Measurements from ENCODE around the gene NDRG3. TPM values are rescaled to one million over a fixed set of nuclear protein-coding genes. Genes with fewer than 3 reads are reported as not detected.

Gene NDRG3
- total and polyA plus RNA-seq, 4 donors = 46.3 to 96.2 (median 85.0) TPM

- WGBS (ENCODE audit: insufficient coverage) = 88% methylated on average over 9 of the region's 15 CpGs
Observed at GRCh38 chr20:36629719-36630681, 115.9 kb downstream of the NDRG3 start.

GRCh38 chr20:36628076-36628475 is 117.8 kb downstream of the NDRG3 start:
- H3K36me3 ChIP-seq (ENCODE audit: control insufficient read depth, insufficient read depth, low read length) = peaks cover 2% of the 10 kb centered on the region
- DNase-seq (ENCODE audit: low read depth in 4 of 6, low spot score in 6 of 6) = no peak

More at GRCh38 chr20:36629719-36630681, 115.9 kb downstream of the NDRG3 start:
- Histone ChIP-seq H3K27me3 (ENCODE audit: control insufficient read depth, insufficient read depth, low read length) (no peaks in the 10 kb centered on the region), H3K27ac (ENCODE audit: low read depth, low read length) (no peak overlapping the region), H3K4me3 (ENCODE audit: low read depth, low read length) (no peak overlapping the region), H3K36me3 (ENCODE audit: control insufficient read depth, insufficient read depth, low read length) (peaks cover 5% of the 10 kb centered on the region), H3K4me1 (ENCODE audit: control insufficient read depth, insufficient read depth, low read length) (no peaks in the 10 kb centered on the region), H3K9me3 (ENCODE audit: control insufficient read depth, insufficient read depth, low read length) (no peaks in the 10 kb centered on the region)
- DNase-seq (ENCODE audit: low read depth in 4 of 6, low spot score in 6 of 6) = no peak

GRCh38 chr20:36624944-36625324 is 121.0 kb downstream of the NDRG3 start:
- no peak for DNase-seq (ENCODE audit: low read depth in 4 of 6, low spot score in 6 of 6)
- WGBS (ENCODE audit: insufficient coverage) = 80% methylated on average over 1 of the region's 2 CpGs
- Histone ChIP-seq H3K27ac (ENCODE audit: low read depth, low read length) (no peak overlapping the region), H3K4me1 (ENCODE audit: control insufficient read depth, insufficient read depth, low read length) (peaks cover 3% of the 10 kb centered on the region), H3K9me3 (ENCODE audit: control insufficient read depth, insufficient read depth, low read length) (no peaks in the 10 kb centered on the region), H3K4me3 (ENCODE audit: low read depth, low read length) (no peak overlapping the region), H3K27me3 (ENCODE audit: control insufficient read depth, insufficient read depth, low read length) (no peaks in the 10 kb centered on the region), H3K36me3 (ENCODE audit: control insufficient read depth, insufficient read depth, low read length) (no peaks in the 10 kb centered on the region)

More at GRCh38 chr20:36628076-36628475, 117.8 kb downstream of the NDRG3 start:
- WGBS (ENCODE audit: insufficient coverage) = 94% methylated on average over 6 of the region's 7 CpGs
- Histone ChIP-seq H3K27me3 (ENCODE audit: control insufficient read depth, insufficient read depth, low read length) (no peaks in the 10 kb centered on the region), H3K4me1 (ENCODE audit: control insufficient read depth, insufficient read depth, low read length) (peaks cover 3% of the 10 kb centered on the region), H3K27ac (ENCODE audit: low read depth, low read length) (no peak overlapping the region), H3K4me3 (ENCODE audit: low read depth, low read length) (no peak overlapping the region), H3K9me3 (ENCODE audit: control insufficient read depth, insufficient read depth, low read length) (no peaks in the 10 kb centered on the region)

DNA sequence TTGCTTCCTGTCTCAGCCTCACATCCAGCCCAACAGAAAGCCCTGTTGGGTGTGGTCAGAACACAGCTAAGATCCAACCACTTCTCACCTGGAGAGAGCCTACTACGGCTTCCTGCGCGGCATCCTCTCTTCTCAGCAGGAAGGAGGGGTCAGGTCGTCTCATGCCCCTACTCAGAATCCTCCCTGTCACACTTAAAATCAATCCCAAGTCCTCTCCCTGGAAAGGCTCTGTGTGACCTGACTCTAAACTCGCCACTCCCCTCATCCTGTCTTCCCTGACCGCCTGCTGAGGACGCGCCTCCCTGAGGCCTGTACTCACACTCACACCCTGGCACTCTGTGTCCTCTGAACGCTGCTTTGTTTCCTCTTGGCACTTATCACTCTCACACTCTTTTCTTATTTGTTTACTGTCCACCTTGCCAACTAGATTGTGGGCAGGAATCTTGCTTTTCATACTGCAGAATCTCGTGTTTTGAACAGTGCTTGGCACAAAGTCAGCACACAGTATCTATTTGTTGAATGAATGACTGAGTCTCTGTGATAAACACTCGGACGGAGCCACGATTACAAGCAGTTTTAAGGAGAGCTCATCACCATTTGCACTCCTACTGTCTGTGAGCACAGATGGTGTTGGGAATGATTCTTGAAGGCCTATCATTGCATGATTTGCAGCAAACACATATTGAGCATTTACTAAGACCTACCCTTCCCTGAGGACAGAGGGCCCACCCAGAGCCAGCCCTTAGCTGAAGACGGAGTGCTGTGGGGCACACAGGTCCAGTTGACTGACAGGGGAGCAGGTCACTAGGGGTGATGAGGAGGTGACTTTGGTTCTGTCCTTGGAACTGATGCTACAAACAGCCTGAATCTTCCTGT is 121.6 kb downstream of the NDRG3 start:
- peak in 3 of 6 donors; percentile 1 to 65 (median 14) for DNase-seq (ENCODE audit: low read depth in 4 of 6, low spot score in 6 of 6)

GRCh38 chr20:36623444-36623843 is 122.4 kb downstream of the NDRG3 start:
- no peak overlapping the region for H3K27ac ChIP-seq (ENCODE audit: low read depth, low read length)
- DNase-seq (ENCODE audit: low read depth in 4 of 6, low spot score in 6 of 6) = no peak
- H3K36me3 ChIP-seq (ENCODE audit: control insufficient read depth, insufficient read depth, low read length) = no peaks in the 10 kb centered on the region
- WGBS (ENCODE audit: insufficient coverage) = 100% methylated on average over 1 of the region's 2 CpGs
- H3K4me1 ChIP-seq (ENCODE audit: control insufficient read depth, insufficient read depth, low read length) = peaks cover 3% of the 10 kb centered on the region
- H3K9me3 ChIP-seq (ENCODE audit: control insufficient read depth, insufficient read depth, low read length) = no peaks in the 10 kb centered on the region
- H3K4me3 ChIP-seq (ENCODE audit: low read depth, low read length) = no peak overlapping the region
- H3K27me3 ChIP-seq (ENCODE audit: control insufficient read depth, insufficient read depth, low read length) = no peaks in the 10 kb centered on the region

More for the DNA sequence above, 121.6 kb downstream of the NDRG3 start:
- no peaks in the 10 kb centered on the region for H3K27me3 ChIP-seq (ENCODE audit: control insufficient read depth, insufficient read depth, low read length)
- H3K4me1 ChIP-seq (ENCODE audit: control insufficient read depth, insufficient read depth, low read length) = peaks cover 3% of the 10 kb centered on the region
- no peak overlapping the region for H3K27ac ChIP-seq (ENCODE audit: low read depth, low read length)
- H3K4me3 ChIP-seq (ENCODE audit: low read depth, low read length) = no peak overlapping the region
- no peaks in the 10 kb centered on the region for H3K9me3 ChIP-seq (ENCODE audit: control insufficient read depth, insufficient read depth, low read length)
- no peaks in the 10 kb centered on the region for H3K36me3 ChIP-seq (ENCODE audit: control insufficient read depth, insufficient read depth, low read length)
- 35% methylated on average over 11 of the region's 14 CpGs for WGBS (ENCODE audit: insufficient coverage)

DNA sequence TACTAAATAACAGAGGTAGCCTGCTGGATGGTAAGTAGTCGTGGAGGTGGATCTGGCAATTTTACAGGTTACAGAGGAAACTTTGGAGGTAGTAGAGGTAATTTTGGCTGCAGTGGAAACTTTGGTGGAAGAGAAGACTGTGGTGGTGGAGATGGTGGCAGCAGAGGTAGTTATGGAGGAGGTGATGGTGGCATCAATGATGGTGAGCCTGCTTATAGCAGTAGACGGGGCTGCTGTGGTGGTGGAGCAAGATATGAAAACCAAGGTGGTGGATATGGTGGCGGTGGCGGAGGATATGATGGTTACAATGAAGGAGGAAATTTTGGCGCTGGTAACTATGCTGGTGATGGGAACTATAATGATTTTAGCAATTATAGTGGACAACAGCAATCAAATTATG is 125.0 kb downstream of the NDRG3 start:
- no peak for DNase-seq (ENCODE audit: low read depth in 4 of 6, low spot score in 6 of 6)
- peaks cover 3% of the 10 kb centered on the region for H3K4me1 ChIP-seq (ENCODE audit: control insufficient read depth, insufficient read depth, low read length)
- WGBS (ENCODE audit: insufficient coverage) = 95% methylated on average over 5 of the region's 5 CpGs

DNA sequence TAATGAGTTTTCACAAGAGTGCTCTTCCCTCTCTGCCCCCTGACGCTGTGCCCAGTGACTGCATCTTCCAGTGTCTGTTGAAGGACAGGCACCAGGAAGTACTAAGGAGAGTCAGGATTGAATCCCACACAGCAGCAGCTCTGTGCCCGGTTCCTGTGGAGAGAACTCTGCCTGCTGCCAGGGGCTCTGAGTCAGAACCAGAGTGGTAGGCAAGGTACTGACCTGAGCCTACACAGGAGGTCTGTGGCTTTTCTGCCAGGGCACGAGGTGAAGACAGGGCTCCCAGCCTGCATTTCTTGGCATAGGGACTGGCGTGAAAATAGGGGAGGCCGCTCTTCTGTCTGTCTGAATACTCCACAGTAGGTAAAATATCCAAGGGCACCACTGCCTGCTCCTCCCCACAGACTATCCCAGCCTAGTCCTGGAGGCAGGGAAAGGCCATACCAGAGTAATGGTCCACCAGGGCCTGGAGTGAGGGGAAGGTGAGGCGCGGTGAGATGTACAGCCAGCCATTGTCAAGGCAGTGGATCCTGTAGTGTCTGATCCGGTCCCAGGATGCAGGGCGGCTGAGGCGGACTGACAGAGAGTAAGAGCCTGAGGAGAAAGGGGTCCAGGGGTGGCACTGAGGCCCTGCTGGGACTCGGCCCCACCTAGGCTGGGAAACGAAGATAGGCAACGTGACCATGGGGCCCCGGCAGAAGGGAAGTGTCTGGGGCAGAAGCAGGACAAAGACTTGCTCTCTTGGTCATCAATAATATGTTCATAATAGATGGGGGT is 130.9 kb downstream of the NDRG3 start:
- no peaks in the 10 kb centered on the region for H3K4me1 ChIP-seq (ENCODE audit: control insufficient read depth, insufficient read depth, low read length)
- peaks cover 52% of the 10 kb centered on the region for H3K36me3 ChIP-seq (ENCODE audit: control insufficient read depth, insufficient read depth, low read length)
- H3K27ac ChIP-seq (ENCODE audit: low read depth, low read length) = no peak overlapping the region
- no peaks in the 10 kb centered on the region for H3K27me3 ChIP-seq (ENCODE audit: control insufficient read depth, insufficient read depth, low read length)
- H3K4me3 ChIP-seq (ENCODE audit: low read depth, low read length) = no peak overlapping the region
- no peaks in the 10 kb centered on the region for H3K9me3 ChIP-seq (ENCODE audit: control insufficient read depth, insufficient read depth, low read length)
- WGBS (ENCODE audit: insufficient coverage) = 86% methylated on average over 8 of the region's 14 CpGs
- DNase-seq (ENCODE audit: low read depth in 4 of 6, low spot score in 6 of 6) = no peak

More for the DNA sequence above, 125.0 kb downstream of the NDRG3 start:
- H3K27me3 ChIP-seq (ENCODE audit: control insufficient read depth, insufficient read depth, low read length) = no peaks in the 10 kb centered on the region
- H3K4me3 ChIP-seq (ENCODE audit: low read depth, low read length) = no peak overlapping the region
- no peaks in the 10 kb centered on the region for H3K36me3 ChIP-seq (ENCODE audit: control insufficient read depth, insufficient read depth, low read length)
- no peaks in the 10 kb centered on the region for H3K9me3 ChIP-seq (ENCODE audit: control insufficient read depth, insufficient read depth, low read length)
- no peak overlapping the region for H3K27ac ChIP-seq (ENCODE audit: low read depth, low read length)

- H3K4me3 ChIP-seq (ENCODE audit: low read depth, low read length) = no peak overlapping the region
- no peaks in the 10 kb centered on the region for H3K4me1 ChIP-seq (ENCODE audit: control insufficient read depth, insufficient read depth, low read length)
- H3K36me3 ChIP-seq (ENCODE audit: control insufficient read depth, insufficient read depth, low read length) = peaks cover 62% of the 10 kb centered on the region
- no peak for DNase-seq (ENCODE audit: low read depth in 4 of 6, low spot score in 6 of 6)
- H3K27me3 ChIP-seq (ENCODE audit: control insufficient read depth, insufficient read depth, low read length) = no peaks in the 10 kb centered on the region
- no peaks in the 10 kb centered on the region for H3K9me3 ChIP-seq (ENCODE audit: control insufficient read depth, insufficient read depth, low read length)
- 91% methylated on average over 3 of the region's 3 CpGs for WGBS (ENCODE audit: insufficient coverage)
- H3K27ac ChIP-seq (ENCODE audit: low read depth, low read length) = no peak overlapping the region
Observed at GRCh38 chr20:36613974-36614373, 131.9 kb downstream of the NDRG3 start.

DNA sequence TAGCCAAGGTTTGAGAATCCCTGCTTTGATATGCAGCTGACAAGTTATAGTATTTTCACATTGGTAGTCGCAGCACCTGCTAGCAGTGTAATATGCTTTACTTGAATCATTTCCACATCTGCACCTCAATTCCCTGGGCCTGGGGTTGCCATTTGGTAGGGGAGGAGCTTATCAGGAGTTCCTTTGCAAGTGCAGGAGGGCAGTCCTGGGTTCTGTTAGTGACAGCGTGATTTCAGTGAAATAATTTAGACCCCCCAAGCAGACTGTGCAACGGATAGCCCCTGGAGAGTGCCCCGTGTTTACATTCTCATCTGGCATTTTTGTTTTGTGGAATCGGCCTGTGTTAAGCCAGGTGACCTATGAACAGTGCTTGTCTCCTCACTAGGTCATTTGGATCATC is 134.3 kb downstream of the NDRG3 start:
- no peaks in the 10 kb centered on the region for H3K9me3 ChIP-seq (ENCODE audit: control insufficient read depth, insufficient read depth, low read length)
- peaks cover 8% of the 10 kb centered on the region for H3K4me1 ChIP-seq (ENCODE audit: control insufficient read depth, insufficient read depth, low read length)
- no peaks in the 10 kb centered on the region for H3K27me3 ChIP-seq (ENCODE audit: control insufficient read depth, insufficient read depth, low read length)
- H3K4me3 ChIP-seq (ENCODE audit: low read depth, low read length) = no peak overlapping the region
- DNase-seq (ENCODE audit: low read depth in 4 of 6, low spot score in 6 of 6) = no peak
- no peak overlapping the region for H3K27ac ChIP-seq (ENCODE audit: low read depth, low read length)
- WGBS (ENCODE audit: insufficient coverage) = 100% methylated on average over 2 of the region's 5 CpGs
- H3K36me3 ChIP-seq (ENCODE audit: control insufficient read depth, insufficient read depth, low read length) = peaks cover 76% of the 10 kb centered on the region

All from spinal cord (tissue), 10 donors.